Measurements from ENCODE around the gene MTHFD2L.

The MTHFD2L gene

GRCh38 chr4:74168841-74169240 lies 10.9 kb downstream of the MTHFD2L start:
- H3K79me2 ChIP-seq (ENCODE audit: insufficient read depth, low read length): no peaks in the 10 kb centered on the region; the same call in 1 of the 2 replicates
- no peak overlapping the region for H3K4me2 ChIP-seq (ENCODE audit: insufficient read depth, low read length)
- TF ChIP-seq CTCF (IDR thresholded peaks at IDR 0.05; ENCODE audit: borderline replicate concordance, extremely low read depth, low read length, poor library complexity, severe bottlenecking) (no peak), EZH2 (IDR thresholded peaks at IDR 0.05; ENCODE audit: borderline replicate concordance, low read depth, low read length, severe bottlenecking) (no peak)
- no peak for DNase-seq
- ATAC-seq (ENCODE audit: insufficient read depth, low read depth): no peak
- no peaks in the 10 kb centered on the region for H3K27me3 ChIP-seq (ENCODE audit: insufficient read depth, low read length, poor library complexity)
- H4K20me1 ChIP-seq (ENCODE audit: insufficient read depth, low read length): peaks cover 4% of the 10 kb centered on the region; the same call in 1 of the 2 replicates
- H3K9me3 ChIP-seq (ENCODE audit: insufficient read depth, low read length, severe bottlenecking): no peaks in the 10 kb centered on the region
- H2AFZ ChIP-seq (ENCODE audit: low read depth, low read length): no peak overlapping the region
- no peak overlapping the region for H3K4me3 ChIP-seq (ENCODE audit: low read depth in 1 of 2, low read length in 2 of 2)
- no peak overlapping the region for H3K9ac ChIP-seq (ENCODE audit: low read depth, low read length)
- H3K36me3 ChIP-seq (ENCODE audit: insufficient read depth, low read length): peaks cover 6% of the 10 kb centered on the region; the same call in 1 of the 2 replicates
- H3K27ac ChIP-seq (ENCODE audit: low read length): no peak overlapping the region
- H3K4me1 ChIP-seq (ENCODE audit: insufficient read depth, low read length): no peaks in the 10 kb centered on the region

GRCh38 chr4:74173321-74173720 lies 15.4 kb downstream of the MTHFD2L start:
- Histone ChIP-seq H3K9me3 (ENCODE audit: insufficient read depth, low read length, severe bottlenecking) (no peaks in the 10 kb centered on the region), H3K36me3 (ENCODE audit: insufficient read depth, low read length) (0 out of 2 replicates have a peak, but pooled peaks cover 3% of the 10 kb centered on the region), H3K4me2 (ENCODE audit: insufficient read depth, low read length) (no peak overlapping the region), H4K20me1 (ENCODE audit: insufficient read depth, low read length) (no peaks in the 10 kb centered on the region), H3K4me3 (ENCODE audit: low read depth in 1 of 2, low read length in 2 of 2) (no peak overlapping the region), H3K79me2 (ENCODE audit: insufficient read depth, low read length) (no peaks in the 10 kb centered on the region), H3K4me1 (ENCODE audit: insufficient read depth, low read length) (no peaks in the 10 kb centered on the region), H3K27ac (ENCODE audit: low read length) (no peak overlapping the region), H3K27me3 (ENCODE audit: insufficient read depth, low read length, poor library complexity) (no peaks in the 10 kb centered on the region), H3K9ac (ENCODE audit: low read depth, low read length) (no peak overlapping the region), H2AFZ (ENCODE audit: low read depth, low read length) (no peak overlapping the region)
- DNase-seq: no peak
- no peak for TF ChIP-seq EZH2 (IDR thresholded peaks at IDR 0.05; ENCODE audit: borderline replicate concordance, low read depth, low read length, severe bottlenecking)
- no peak for TF ChIP-seq CTCF (IDR thresholded peaks at IDR 0.05; ENCODE audit: borderline replicate concordance, extremely low read depth, low read length, poor library complexity, severe bottlenecking)
- ATAC-seq (ENCODE audit: insufficient read depth, low read depth): no peak

- no peak overlapping the region for H3K4me3 ChIP-seq (ENCODE audit: low read depth in 1 of 2, low read length in 2 of 2)
- no peak overlapping the region for H3K9ac ChIP-seq (ENCODE audit: low read depth, low read length)
- peaks cover 3% of the 10 kb centered on the region; the same call in 1 of the 2 replicates for H3K36me3 ChIP-seq (ENCODE audit: insufficient read depth, low read length)
- H4K20me1 ChIP-seq (ENCODE audit: insufficient read depth, low read length): no peaks in the 10 kb centered on the region
- H3K27me3 ChIP-seq (ENCODE audit: insufficient read depth, low read length, poor library complexity): no peaks in the 10 kb centered on the region
- DNase-seq (no peak), ATAC-seq (ENCODE audit: insufficient read depth, low read depth) (no peak)
- H2AFZ ChIP-seq (ENCODE audit: low read depth, low read length): no peak overlapping the region
- no peaks in the 10 kb centered on the region for H3K9me3 ChIP-seq (ENCODE audit: insufficient read depth, low read length, severe bottlenecking)
- H3K4me1 ChIP-seq (ENCODE audit: insufficient read depth, low read length): no peaks in the 10 kb centered on the region
- H3K4me2 ChIP-seq (ENCODE audit: insufficient read depth, low read length): no peak overlapping the region
- TF ChIP-seq CTCF (IDR thresholded peaks at IDR 0.05; ENCODE audit: borderline replicate concordance, extremely low read depth, low read length, poor library complexity, severe bottlenecking) (no peak), EZH2 (IDR thresholded peaks at IDR 0.05; ENCODE audit: borderline replicate concordance, low read depth, low read length, severe bottlenecking) (no peak)
- H3K79me2 ChIP-seq (ENCODE audit: insufficient read depth, low read length): no peaks in the 10 kb centered on the region
- H3K27ac ChIP-seq (ENCODE audit: low read length): no peak overlapping the region
Measured at GRCh38 chr4:74174421-74174820, 16.5 kb downstream of the MTHFD2L start.

DNA sequence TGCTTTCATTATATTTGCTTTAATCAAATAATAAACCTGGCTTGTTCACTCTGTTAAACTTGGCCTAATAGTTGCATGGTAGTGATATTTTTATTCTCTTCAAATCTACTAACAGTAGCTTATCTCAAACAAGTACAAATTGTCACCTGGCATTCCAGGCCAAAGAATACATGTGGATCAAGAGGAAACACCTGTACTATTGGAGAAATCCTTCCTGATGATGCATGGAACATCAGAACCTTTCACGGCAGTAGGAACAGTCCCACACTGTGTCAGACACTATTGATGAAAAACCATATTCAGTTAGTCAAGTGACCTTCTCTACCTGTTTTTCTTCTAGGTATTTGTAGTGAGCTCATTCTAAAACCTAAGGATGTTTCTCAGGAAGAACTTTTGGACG lies 17.0 kb downstream of the MTHFD2L start:
- H3K4me3 ChIP-seq (ENCODE audit: low read depth in 1 of 2, low read length in 2 of 2): no peak overlapping the region
- no peaks in the 10 kb centered on the region for H3K4me1 ChIP-seq (ENCODE audit: insufficient read depth, low read length)
- DNase-seq (no peak), ATAC-seq (ENCODE audit: insufficient read depth, low read depth) (no peak)
- H3K9me3 ChIP-seq (ENCODE audit: insufficient read depth, low read length, severe bottlenecking): no peaks in the 10 kb centered on the region
- no peak overlapping the region for H3K27ac ChIP-seq (ENCODE audit: low read length)
- TF ChIP-seq EZH2 (IDR thresholded peaks at IDR 0.05; ENCODE audit: borderline replicate concordance, low read depth, low read length, severe bottlenecking): no peak
- TF ChIP-seq CTCF (IDR thresholded peaks at IDR 0.05; ENCODE audit: borderline replicate concordance, extremely low read depth, low read length, poor library complexity, severe bottlenecking): no peak
- H4K20me1 ChIP-seq (ENCODE audit: insufficient read depth, low read length): no peaks in the 10 kb centered on the region
- H3K4me2 ChIP-seq (ENCODE audit: insufficient read depth, low read length): no peak overlapping the region
- H3K36me3 ChIP-seq (ENCODE audit: insufficient read depth, low read length): peaks cover 3% of the 10 kb centered on the region; the same call in 1 of the 2 replicates
- no peaks in the 10 kb centered on the region for H3K27me3 ChIP-seq (ENCODE audit: insufficient read depth, low read length, poor library complexity)
- H3K79me2 ChIP-seq (ENCODE audit: insufficient read depth, low read length): no peaks in the 10 kb centered on the region
- no peak overlapping the region for H3K9ac ChIP-seq (ENCODE audit: low read depth, low read length)
- no peak overlapping the region for H2AFZ ChIP-seq (ENCODE audit: low read depth, low read length)
